Measurements from ENCODE around the gene FANCC.

DNA sequence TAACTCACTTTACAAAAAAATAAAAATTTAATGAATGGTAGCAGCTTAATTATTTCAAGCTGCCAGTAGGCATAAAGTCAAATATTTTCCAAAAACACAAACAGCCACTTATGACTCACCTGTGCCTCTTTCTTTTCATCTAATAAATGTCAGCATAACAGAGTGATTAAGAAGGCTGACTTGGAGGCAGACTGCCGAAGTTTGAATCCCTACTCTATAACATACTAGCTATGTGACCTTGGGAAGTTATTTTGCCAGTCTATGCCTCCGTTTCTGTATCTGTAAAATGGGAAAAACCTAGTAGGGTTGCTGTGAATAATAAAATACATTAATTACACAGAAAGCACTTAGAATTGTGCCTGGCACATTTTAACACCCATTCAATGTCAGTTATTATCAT, 33.8 kb downstream of the FANCC start:
- TF ChIP-seq EZH2phosphoT487 (IDR thresholded peaks at IDR 0.05; ENCODE audit: insufficient read depth, low read depth), result no peak
- TF ChIP-seq EZH2 (IDR thresholded peaks at IDR 0.05; ENCODE audit: insufficient read depth, poor library complexity, severe bottlenecking), result no peak
